ENCODE data around the gene BPIFB4.

DNA sequence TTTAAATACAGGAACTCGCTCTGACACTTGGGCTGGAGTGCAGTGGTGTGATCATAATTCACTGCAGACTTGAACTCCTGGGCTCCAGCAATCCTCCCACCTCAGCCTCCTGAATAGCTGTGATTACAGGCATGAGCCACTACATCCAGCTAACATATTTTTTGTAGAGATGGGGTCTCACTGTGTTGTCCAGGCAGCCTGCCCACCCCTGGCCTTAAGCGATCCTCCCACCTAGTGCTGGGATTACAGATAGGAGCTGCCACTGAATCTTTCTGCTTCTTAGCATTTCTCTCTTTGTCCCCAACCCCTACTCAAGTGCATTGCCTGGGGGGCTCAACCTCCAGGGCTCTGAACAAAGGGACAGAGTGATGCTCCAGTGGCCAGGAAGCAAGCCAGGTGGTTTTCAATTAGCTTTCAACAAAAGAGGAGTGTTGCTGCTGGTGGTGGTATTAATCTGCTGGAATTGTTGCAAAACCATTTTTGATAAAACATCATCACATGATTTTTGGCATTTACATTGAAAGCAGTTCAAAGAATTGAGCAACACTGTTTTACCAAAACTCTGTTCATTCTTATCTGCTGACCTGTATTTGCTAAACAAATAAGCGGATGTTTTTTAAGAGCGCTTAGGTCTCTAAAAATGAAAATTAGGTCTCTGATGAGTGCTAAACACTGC is 48.1 kb downstream of the BPIFB4 start:
- TF ChIP-seq, protein P1, sequence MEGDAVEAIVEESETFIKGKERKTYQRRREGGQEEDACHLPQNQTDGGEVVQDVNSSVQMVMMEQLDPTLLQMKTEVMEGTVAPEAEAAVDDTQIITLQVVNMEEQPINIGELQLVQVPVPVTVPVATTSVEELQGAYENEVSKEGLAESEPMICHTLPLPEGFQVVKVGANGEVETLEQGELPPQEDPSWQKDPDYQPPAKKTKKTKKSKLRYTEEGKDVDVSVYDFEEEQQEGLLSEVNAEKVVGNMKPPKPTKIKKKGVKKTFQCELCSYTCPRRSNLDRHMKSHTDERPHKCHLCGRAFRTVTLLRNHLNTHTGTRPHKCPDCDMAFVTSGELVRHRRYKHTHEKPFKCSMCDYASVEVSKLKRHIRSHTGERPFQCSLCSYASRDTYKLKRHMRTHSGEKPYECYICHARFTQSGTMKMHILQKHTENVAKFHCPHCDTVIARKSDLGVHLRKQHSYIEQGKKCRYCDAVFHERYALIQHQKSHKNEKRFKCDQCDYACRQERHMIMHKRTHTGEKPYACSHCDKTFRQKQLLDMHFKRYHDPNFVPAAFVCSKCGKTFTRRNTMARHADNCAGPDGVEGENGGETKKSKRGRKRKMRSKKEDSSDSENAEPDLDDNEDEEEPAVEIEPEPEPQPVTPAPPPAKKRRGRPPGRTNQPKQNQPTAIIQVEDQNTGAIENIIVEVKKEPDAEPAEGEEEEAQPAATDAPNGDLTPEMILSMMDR (conservative IDR thresholded peaks at IDR 0.05; ENCODE audit: low read depth, low read length) = no peak
- TF ChIP-seq, protein P2, sequence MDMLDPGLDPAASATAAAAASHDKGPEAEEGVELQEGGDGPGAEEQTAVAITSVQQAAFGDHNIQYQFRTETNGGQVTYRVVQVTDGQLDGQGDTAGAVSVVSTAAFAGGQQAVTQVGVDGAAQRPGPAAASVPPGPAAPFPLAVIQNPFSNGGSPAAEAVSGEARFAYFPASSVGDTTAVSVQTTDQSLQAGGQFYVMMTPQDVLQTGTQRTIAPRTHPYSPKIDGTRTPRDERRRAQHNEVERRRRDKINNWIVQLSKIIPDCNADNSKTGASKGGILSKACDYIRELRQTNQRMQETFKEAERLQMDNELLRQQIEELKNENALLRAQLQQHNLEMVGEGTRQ (IDR thresholded peaks at IDR 0.05; ENCODE audit: low read depth, low read length) = no peak

Measured in IMR-90 (cell line).